Activated CD4-positive, alpha-beta T cell treated with anti-CD3 and anti-CD28 coated beads, Interleukin-2, amount 10 ng/mL, durations not matched to agents 24 days and 14 days (primary cell): Measurements from ENCODE around the gene DLG2. TPM values are rescaled to one million over a fixed set of nuclear protein-coding genes. Genes with fewer than 3 reads are reported as not detected.
A peak's percentile ranks its signal among the peaks of the same experiment; 100 is the strongest.

Experiments
- DNase-seq: peaks from one replicate; pipeline ENCODE4 v3.0.0; 2022
- H3K27ac Mint-ChIP-seq: one replicate; pipeline ENCODE4 v1.8.0; 2022; ENCODE audit warnings: mild to moderate bottlenecking, mixed read lengths
- H3K27me3 Mint-ChIP-seq: one replicate; pipeline ENCODE4 v1.8.0; 2022; ENCODE audit warnings: mixed read lengths
- H3K36me3 Mint-ChIP-seq: one replicate; pipeline ENCODE4 v1.8.0; 2022; ENCODE audit warnings: low read depth, mild to moderate bottlenecking, mixed read lengths
- H3K4me1 Mint-ChIP-seq: one replicate; pipeline ENCODE4 v1.8.0; 2021; ENCODE audit warnings: mixed read lengths
- H3K4me3 Mint-ChIP-seq: one replicate; pipeline ENCODE4 v1.8.0; 2022; ENCODE audit warnings: mild to moderate bottlenecking, moderate library complexity, mixed read lengths
- H3K9me3 Mint-ChIP-seq: one replicate; pipeline ENCODE4 v1.8.0; 2021; ENCODE audit warnings: mixed read lengths
- intact Hi-C: fragments of 100-400 bp; cut with micrococcal nuclease; formaldehyde crosslinking; loops from one replicate; pipeline ENCODE4 v1.15.1; 2023
- total RNA-seq: library from RNA; stranded (reverse); gene quantifications from 2 replicates; pipeline ENCODE4 v1.2.3, GENCODE V29; 2022

The DLG2 gene
- total RNA-seq, 1 donor from 2014 or later: 1.0 TPM

- H3K36me3 Mint-ChIP-seq: no peaks in the 10 kb centered on the region
- H3K4me1 Mint-ChIP-seq: no peaks in the 10 kb centered on the region
- intact Hi-C loops: no loop called here
- no peak for DNase-seq
- H3K4me3 Mint-ChIP-seq: no peak overlapping the region
- no peaks in the 10 kb centered on the region for H3K27me3 Mint-ChIP-seq
- H3K27ac Mint-ChIP-seq: no peak overlapping the region
- no peaks in the 10 kb centered on the region for H3K9me3 Mint-ChIP-seq
Observed at GRCh38 chr11:83511646-83512045, 2115.5 kb downstream of the DLG2 start.

DNA sequence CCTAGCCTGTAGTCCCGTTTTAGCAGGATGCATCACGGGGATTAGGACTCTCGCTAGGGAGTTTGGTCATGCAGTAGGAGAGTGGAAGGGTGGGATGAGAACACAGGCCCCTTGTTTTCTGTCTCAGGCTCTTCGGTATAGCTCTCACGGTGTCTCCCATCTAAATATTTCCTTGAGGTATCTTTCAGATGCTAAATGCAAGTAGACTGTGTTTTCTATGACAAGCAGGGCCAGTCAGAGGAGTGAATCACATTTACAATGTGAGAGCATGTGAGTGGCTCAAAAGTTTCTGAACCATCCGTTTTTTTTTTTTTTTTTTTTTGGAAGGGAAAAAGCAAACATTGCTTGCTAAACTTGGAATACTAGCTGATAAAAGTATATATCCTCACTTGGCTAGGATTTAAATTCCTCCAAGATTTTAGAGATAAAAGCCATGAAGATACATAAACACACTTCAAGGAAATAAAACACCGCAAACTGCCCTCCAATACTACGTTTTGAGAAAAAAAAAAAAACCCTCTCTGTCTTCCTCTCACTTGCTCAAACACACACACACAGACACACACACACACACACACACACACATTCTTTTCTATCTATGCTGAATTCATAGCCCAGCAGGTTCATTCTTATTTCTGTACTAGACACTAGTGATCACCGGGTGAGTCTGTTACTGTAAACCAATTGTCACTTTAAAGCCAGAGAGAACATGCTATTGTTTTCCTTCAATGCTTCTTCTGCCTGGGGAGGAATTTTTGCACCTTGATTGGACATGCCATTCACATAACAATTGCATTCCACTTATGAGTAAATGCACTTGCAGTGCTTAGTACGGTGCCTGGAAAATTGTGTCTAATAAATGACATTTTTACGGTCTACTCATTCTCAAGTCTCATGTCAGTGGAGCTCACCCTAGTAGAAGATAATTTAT lies 2116.3 kb downstream of the DLG2 start:
- no peak overlapping the region for H3K4me3 Mint-ChIP-seq
- no peaks in the 10 kb centered on the region for H3K27me3 Mint-ChIP-seq
- no peaks in the 10 kb centered on the region for H3K4me1 Mint-ChIP-seq
- no peak overlapping the region for H3K27ac Mint-ChIP-seq
- intact Hi-C loops: no loop called here
- no peaks in the 10 kb centered on the region for H3K9me3 Mint-ChIP-seq
- no peaks in the 10 kb centered on the region for H3K36me3 Mint-ChIP-seq
- no peak for DNase-seq

DNA sequence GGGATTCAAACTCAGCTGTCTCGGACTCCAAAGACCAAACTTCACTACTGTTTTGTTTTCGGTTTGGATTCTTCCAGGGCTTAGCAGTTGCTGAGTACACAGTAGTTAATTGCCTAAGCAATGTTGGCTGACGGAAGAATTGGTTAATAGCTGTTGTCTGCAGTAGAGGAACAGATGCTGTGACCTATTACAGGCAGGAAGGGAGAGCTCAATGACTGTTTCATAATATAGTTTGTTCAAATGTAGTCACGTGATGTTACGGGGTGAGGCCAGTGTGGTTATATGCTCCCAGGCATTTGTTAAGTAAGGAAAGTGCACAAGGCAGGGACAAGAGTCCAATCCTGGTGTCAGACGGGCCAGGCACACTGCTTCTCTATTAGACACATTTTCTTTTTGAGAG lies 2118.3 kb downstream of the DLG2 start:
- Mint-ChIP-seq H3K4me3 (no peak overlapping the region), H3K36me3 (no peaks in the 10 kb centered on the region), H3K27ac (no peak overlapping the region), H3K9me3 (no peaks in the 10 kb centered on the region), H3K27me3 (no peaks in the 10 kb centered on the region), H3K4me1 (no peaks in the 10 kb centered on the region)
- intact Hi-C loops: no loop called here
- DNase-seq: no peak

DNA sequence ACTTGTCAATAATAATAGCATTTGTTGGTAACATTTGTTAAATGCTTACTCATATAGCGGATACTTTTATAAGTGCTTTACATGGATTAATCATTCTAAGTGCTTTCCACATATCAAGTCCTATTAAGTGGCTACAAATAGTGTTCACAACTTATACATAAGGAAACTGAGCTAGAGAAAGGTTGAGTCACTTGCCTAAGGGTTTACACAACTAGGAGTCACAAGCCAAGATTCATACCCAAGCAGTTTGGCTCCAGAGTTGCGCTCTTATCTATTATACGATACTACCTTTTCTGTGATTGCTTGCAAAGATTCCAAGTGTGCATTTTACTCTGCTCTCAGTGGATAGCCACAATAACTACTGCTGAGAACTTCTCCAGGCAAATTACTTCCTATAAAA lies 2125.1 kb downstream of the DLG2 start:
- Mint-ChIP-seq H3K4me1 (no peaks in the 10 kb centered on the region), H3K4me3 (no peak overlapping the region), H3K27ac (no peak overlapping the region), H3K9me3 (no peaks in the 10 kb centered on the region), H3K27me3 (no peaks in the 10 kb centered on the region), H3K36me3 (no peaks in the 10 kb centered on the region)
- no peak for DNase-seq
- intact Hi-C loops: no loop called here

DNA sequence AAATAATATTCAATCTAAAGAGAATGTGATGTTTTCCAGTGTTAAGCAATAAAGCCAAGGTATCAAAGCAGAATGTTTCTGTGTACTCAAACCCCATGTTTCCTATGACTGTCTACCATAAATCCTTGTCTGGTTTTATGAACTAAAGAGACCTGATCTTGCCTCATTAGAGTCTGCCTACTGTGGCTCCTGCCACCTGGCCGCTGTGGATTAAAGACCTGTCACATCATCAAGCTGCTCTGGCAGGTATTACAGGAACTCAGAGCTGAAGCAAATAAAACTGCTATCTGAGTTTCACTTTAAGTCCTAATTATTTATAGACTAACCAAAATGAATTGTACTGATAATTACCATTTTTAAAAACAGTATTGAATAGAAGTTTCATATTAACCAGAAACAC lies 2133.2 kb downstream of the DLG2 start:
- Mint-ChIP-seq H3K9me3 (no peaks in the 10 kb centered on the region), H3K27me3 (peaks cover 1% of the 10 kb centered on the region), H3K27ac (no peak overlapping the region), H3K4me1 (no peaks in the 10 kb centered on the region), H3K36me3 (no peaks in the 10 kb centered on the region), H3K4me3 (no peak overlapping the region)
- DNase-seq: peak; percentile 18
- intact Hi-C loops: no loop called here

DNA sequence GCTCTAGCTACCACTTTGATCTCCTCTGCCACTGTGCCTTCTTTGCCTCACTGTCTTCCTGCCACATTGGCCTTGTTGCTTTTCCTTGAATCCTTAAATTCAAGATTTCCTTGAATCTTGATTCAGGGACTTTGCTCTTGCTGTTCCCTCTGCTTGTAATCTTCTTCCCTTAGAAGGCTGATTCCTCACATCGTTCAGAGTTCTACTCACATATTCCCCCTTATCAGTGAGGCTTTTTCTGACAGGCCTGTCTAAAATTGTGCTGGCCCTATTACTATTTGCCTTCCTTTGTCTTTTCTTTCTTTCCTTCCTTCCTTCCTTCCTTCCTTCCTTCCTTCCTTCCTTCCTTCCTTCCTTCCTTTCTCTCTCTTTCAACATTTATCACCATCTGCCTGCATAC lies 2134.1 kb downstream of the DLG2 start:
- H3K27ac Mint-ChIP-seq: no peak overlapping the region
- H3K9me3 Mint-ChIP-seq: no peaks in the 10 kb centered on the region
- peaks cover 4% of the 10 kb centered on the region for H3K27me3 Mint-ChIP-seq
- no peaks in the 10 kb centered on the region for H3K36me3 Mint-ChIP-seq
- H3K4me1 Mint-ChIP-seq: no peaks in the 10 kb centered on the region
- no peak for DNase-seq
- no peak overlapping the region for H3K4me3 Mint-ChIP-seq
- intact Hi-C loops: no loop called here

DNA sequence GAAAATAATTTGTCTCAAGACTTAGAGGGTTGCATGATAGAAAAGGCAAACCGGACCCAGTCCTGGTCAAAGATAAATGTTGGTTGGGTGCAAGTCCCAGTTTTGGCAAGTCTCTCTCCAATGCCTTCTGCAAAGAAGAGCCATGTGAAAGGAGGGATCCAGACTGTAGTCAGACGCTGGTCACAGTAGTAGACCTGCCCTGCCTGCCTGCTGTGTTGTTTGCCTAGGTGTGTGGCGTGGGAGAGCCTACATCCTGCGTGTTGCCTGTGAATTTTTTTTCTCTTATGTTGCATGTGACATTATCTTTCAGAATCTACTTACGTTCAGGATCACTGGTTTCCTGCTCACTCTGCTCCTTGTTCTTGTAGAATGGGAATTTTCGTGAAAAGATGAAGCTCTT lies 2143.3 kb downstream of the DLG2 start:
- Mint-ChIP-seq H3K36me3 (no peaks in the 10 kb centered on the region), H3K4me1 (no peaks in the 10 kb centered on the region), H3K9me3 (no peaks in the 10 kb centered on the region), H3K27me3 (peaks cover 2% of the 10 kb centered on the region), H3K27ac (no peak overlapping the region), H3K4me3 (no peak overlapping the region)
- DNase-seq: peak; percentile 11
- intact Hi-C loops: no loop called here

DNA sequence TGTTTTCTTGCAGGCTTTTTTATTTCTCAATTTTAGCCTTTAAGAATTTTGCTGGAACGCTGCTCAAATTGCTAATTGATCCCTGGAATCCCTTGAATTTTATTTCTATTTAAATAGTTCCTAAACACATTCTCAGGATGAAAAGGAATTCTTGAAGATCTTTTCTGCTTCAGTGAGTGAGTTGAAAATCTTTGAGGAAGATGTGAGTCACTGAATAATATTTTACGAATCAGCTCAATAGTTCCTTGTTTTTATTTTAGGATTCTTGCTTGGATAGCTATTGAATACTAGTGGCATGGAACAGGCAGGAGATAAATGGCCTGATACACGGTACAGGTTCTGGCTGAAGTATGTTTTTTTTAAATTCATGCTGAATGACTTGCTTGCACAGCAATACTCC lies 2146.3 kb downstream of the DLG2 start:
- Mint-ChIP-seq H3K27ac (no peak overlapping the region), H3K9me3 (no peaks in the 10 kb centered on the region), H3K27me3 (no peaks in the 10 kb centered on the region), H3K36me3 (no peaks in the 10 kb centered on the region), H3K4me3 (no peak overlapping the region), H3K4me1 (no peaks in the 10 kb centered on the region)
- intact Hi-C loops: no loop called here
- no peak for DNase-seq

- Mint-ChIP-seq H3K4me3 (no peak overlapping the region), H3K27me3 (no peaks in the 10 kb centered on the region), H3K36me3 (no peaks in the 10 kb centered on the region), H3K9me3 (no peaks in the 10 kb centered on the region), H3K4me1 (no peaks in the 10 kb centered on the region), H3K27ac (no peak overlapping the region)
- no peak for DNase-seq
- intact Hi-C loops: no loop called here
Observed at GRCh38 chr11:83480251-83480650, 2146.9 kb downstream of the DLG2 start.

GRCh38 chr11:83477772-83478171 lies 2149.4 kb downstream of the DLG2 start:
- DNase-seq: no peak
- no peak overlapping the region for H3K27ac Mint-ChIP-seq
- intact Hi-C loops: no loop called here
- H3K36me3 Mint-ChIP-seq: no peaks in the 10 kb centered on the region
- no peak overlapping the region for H3K4me3 Mint-ChIP-seq
- H3K9me3 Mint-ChIP-seq: no peaks in the 10 kb centered on the region
- H3K4me1 Mint-ChIP-seq: no peaks in the 10 kb centered on the region
- H3K27me3 Mint-ChIP-seq: no peaks in the 10 kb centered on the region

DNA sequence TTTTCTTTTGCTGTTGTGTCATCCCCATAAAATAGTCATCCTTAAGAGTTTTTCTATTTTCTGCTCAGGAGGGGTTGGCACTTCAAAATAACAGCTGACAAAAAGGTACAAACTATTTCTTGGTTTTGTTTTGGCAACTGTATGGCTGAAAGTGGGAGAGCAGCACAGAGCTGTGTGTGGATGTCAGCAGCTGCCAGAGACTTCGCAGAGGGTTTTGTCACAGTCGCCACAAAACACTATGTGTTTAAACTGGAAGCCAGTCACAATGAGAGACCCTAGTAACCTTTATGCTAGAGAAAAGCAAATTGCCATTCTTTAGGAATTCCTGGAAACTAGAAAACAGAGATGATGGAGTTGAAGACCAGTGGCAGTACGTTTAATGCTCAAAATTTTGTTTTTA lies 2151.4 kb downstream of the DLG2 start:
- Mint-ChIP-seq H3K9me3 (no peaks in the 10 kb centered on the region), H3K36me3 (no peaks in the 10 kb centered on the region), H3K4me3 (no peak overlapping the region), H3K4me1 (no peaks in the 10 kb centered on the region), H3K27me3 (no peaks in the 10 kb centered on the region), H3K27ac (no peak overlapping the region)
- DNase-seq: peak; percentile 19
- intact Hi-C loops: no loop called here

- Mint-ChIP-seq H3K9me3 (no peaks in the 10 kb centered on the region), H3K4me3 (no peak overlapping the region), H3K4me1 (no peaks in the 10 kb centered on the region), H3K36me3 (no peaks in the 10 kb centered on the region), H3K27me3 (no peaks in the 10 kb centered on the region), H3K27ac (no peak overlapping the region)
- peak; percentile 34 for DNase-seq
- intact Hi-C loops: no loop called here
Observed at GRCh38 chr11:83473743-83474142, 2153.4 kb downstream of the DLG2 start.

- no peaks in the 10 kb centered on the region for H3K9me3 Mint-ChIP-seq
- no peak overlapping the region for H3K27ac Mint-ChIP-seq
- no peak overlapping the region for H3K4me3 Mint-ChIP-seq
- DNase-seq: no peak
- H3K36me3 Mint-ChIP-seq: no peaks in the 10 kb centered on the region
- intact Hi-C loops: no loop called here
- H3K4me1 Mint-ChIP-seq: no peaks in the 10 kb centered on the region
- no peaks in the 10 kb centered on the region for H3K27me3 Mint-ChIP-seq
Observed at GRCh38 chr11:83472806-83473205, 2154.3 kb downstream of the DLG2 start.

DNA sequence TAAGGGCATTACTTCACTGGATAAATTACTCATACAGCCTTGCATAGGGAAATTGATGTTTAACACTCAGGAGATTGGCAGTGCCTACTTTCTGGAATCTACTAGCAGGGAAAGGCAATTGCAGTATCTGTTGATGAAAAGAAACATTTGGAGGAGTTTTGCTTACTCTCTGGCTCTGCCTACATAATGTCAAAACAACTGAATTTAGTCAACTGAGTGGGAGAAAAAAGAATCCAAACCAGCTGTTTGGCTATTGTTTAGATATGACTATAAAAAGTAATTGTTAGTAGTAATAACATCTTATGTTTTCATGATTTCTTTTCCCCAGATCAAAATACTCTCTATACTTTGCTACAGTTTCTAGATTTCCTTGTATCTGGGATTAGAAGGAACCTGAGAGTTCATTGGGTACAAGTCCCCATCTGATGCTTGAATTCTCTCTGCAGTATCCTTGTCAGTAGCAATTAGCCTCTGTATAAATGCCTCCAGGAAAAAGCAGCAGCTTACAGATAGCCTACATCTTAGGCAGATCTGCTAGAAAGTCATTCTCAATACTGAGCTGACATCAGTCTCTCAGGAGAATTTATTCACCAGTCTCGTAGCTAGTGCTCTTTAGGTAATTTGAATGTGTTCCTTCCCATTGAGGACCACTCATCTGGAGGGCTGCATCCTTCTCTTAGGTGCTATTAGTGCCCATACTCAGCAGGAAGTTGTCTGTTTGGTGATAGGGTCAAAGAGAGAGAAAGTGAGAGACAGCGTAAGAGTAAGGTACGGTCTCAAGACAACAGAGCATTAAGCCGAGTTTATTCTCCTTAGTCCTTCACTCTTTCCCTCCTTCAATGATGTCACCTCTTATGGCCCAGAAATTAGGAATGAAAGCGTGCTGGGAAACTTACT lies 2155.1 kb downstream of the DLG2 start:
- Mint-ChIP-seq H3K27ac (no peak overlapping the region), H3K4me3 (no peak overlapping the region), H3K9me3 (no peaks in the 10 kb centered on the region), H3K4me1 (no peaks in the 10 kb centered on the region), H3K27me3 (no peaks in the 10 kb centered on the region), H3K36me3 (no peaks in the 10 kb centered on the region)
- DNase-seq: no peak
- intact Hi-C loops: no loop called here
